Measurements from ENCODE around the gene SRRM5. TPM values are rescaled to one million over a fixed set of nuclear protein-coding genes. Genes with fewer than 3 reads are reported as not detected.
"Not testable (repeated sequence)": the region's sequence is repeated elsewhere in the genome, so short reads cannot be mapped to it uniquely, and the experiment has no call there.

SRRM5 gene
- total RNA-seq, 1 experiment from 2014 or later = not detected

GRCh38 chr19:43638214-43638994, 26.5 kb downstream of the SRRM5 start:
- DNase-seq (ENCODE audit: low read depth) = no peak

- no peak for DNase-seq (ENCODE audit: low read depth)
Measured at GRCh38 chr19:43638995-43639518, 27.2 kb downstream of the SRRM5 start.

DNA sequence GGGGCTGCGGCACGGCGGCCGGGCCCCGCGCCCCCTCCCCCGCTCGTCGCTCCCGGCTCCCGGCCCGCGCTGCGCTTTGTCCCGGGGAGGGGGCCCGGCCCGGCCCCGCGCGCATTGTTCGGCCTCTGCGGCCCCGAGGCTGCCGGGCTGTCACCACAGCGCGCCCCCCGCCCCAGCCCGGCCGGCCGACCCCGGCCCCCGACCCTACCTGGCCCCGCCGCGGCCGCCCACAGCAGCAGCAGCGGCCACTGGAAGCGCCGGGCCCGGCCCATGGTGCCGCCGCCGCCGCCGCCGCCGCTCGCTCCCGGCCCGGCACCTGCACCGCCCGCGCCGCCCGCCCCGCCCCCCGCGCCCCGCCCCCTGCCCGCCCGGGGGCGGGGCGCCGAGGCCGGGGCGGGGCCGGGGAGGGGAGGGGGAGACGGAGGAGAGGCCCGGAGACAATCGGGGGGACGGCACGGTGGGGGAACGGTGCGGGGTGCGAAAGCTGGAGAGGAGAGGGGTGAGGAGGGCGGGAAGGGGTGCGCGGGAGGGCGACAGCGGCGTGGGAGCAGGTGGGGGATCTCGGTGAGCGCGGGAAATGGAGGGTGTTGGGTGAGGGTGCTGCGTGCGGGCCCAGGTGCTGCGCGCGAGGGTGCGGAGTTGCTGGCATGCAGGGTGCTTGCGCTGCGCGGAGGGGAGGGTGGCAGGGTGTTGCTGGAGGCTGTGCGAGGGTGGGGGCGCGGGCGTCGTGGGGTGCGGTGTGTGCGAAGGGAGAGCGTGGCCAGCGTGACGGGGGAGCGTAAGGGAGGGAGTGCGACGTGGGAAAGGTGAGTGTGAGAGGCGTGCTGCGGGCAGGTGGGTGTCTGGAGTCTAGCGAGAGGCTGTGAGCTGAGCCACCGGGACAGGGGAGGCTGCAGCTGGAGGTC, 27.9 kb downstream of the SRRM5 start, which contains the start of gene CADM4:
Gene CADM4, minus strand, starts transcription at position 332 of the 905 bp plus-strand sequence. Its CDS starts 60 bp downstream, at position 272.
- peak; percentile 48 for DNase-seq (ENCODE audit: low read depth)

- DNase-seq (ENCODE audit: low read depth) = no peak
Measured at GRCh38 chr19:43640424-43640757, 28.5 kb downstream of the SRRM5 start.

DNA sequence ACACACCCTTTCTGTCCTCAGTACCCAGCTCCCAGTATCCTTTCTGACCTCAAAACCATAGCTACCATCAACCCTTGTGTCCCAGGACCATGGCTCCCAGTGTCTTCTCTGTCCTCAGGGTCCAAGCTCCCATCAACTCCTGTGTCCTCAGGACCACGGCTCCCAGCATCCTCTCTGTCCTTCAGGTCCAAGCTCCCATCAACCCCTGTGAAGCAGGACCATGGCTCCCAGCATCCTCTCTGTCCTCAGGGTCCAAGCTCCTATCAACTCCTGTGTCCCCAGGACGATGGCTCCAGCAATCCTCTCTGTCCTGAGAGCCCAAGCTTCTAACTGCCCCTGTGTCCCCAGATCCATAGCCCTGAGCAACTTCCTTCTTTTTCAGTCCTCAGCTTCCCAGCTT, 29.4 kb downstream of the SRRM5 start:
- DNase-seq (ENCODE audit: low read depth) = no peak

DNA sequence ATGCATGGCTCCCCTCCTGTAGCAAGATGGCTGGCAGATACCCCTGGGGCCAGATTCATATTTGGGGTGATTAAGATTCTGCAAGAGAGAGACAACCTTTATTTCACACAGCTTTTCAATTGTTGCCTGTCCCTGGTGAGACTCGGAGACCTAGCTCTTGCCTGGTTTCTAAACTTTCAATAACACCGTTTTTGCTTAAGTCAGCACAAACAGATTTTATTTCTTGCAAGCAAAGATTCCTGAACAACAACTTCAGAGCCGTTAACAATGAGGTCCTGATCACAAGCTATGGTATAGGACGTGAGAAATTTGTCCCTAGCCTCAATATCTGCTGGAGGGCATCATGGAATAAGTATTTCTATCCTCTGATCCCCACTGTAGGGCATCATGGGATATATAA, 30.6 kb downstream of the SRRM5 start:
- no peak for DNase-seq (ENCODE audit: low read depth)

DNA sequence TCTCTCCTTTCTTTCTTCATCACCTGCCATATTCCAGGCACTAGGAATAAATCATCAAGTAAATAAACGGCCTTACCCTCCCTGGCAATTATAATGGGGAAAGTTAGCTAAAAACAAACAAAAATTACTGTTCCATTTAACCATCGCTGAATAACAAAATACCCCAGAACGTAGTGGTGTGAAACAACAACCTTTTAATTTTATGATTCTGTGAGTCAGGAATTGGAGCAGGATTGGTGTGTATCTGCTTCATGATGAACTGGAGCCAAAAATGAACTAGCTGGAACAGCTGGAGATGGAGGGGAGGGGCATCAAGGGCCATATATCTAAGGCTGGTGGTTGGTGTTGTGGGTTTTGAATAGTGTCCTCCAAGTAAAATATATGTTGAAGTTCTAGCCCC, 31.4 kb downstream of the SRRM5 start:
- no peak for DNase-seq (ENCODE audit: low read depth)

GRCh38 chr19:43644181-43644580, 32.3 kb downstream of the SRRM5 start:
- no peak for DNase-seq (ENCODE audit: low read depth)

GRCh38 chr19:43648633-43649032, 36.7 kb downstream of the SRRM5 start:
- no peak for DNase-seq (ENCODE audit: low read depth)

GRCh38 chr19:43649514-43649913, 37.6 kb downstream of the SRRM5 start:
- no peak for DNase-seq (ENCODE audit: low read depth)

DNA sequence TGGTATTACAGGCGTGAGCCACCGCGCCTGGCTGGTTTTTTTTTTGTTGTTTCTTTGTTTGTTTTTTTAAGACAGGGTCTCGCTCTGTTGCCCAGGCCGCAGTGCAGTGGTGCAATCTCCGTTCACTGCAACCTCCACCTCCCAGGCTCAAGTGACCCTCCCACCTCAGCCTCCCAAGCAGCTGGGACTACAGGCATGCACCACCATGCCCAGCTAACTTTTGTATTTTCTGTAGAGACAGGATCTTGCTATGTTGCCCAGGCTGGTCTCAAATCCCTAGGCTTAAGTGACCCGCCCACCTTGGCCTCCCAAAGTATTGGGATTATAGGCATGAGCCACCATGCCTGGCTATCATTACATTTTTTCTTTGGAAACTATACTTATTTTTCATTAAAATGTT, 38.4 kb downstream of the SRRM5 start:
- not testable (repeated sequence) for DNase-seq (ENCODE audit: low read depth)

DNA sequence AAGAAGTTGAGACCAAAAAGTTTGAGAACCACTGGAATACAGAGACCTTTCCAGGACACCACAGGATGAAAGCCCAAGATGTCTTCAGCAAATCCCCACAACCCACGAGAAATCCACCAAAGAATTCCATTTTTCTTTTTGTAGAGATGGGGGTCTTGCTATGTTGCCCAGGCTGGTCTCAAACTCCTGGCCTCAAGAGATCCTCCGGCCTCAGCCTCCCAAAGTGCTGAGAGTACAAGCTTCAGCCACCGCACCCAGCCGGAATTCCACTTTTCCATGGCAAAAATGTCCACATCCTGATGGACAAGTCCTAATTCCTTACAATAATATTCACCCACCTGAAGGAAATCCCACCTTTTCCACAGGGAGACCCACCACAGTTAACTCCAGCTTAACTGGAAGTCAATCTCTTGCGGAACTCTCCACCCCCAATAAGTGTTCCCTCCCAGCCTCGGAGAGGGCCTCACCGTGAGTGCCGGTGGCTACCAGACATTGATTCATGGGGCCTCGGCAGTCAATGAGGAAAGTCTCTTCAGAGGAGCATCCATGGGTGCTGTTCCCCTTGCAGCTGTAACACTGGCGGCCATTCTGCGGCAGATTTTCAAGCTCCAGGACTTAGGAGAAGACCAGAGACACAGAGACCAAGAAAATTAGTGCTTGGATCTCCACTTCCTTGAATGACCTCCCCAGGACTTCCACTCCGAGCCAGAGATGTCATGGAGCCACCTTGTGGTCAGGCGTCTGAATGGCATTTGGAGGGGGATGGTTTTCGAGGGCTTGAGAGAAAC, 40.1 kb downstream of the SRRM5 start:
- DNase-seq (ENCODE audit: low read depth) = peak; percentile 55

DNA sequence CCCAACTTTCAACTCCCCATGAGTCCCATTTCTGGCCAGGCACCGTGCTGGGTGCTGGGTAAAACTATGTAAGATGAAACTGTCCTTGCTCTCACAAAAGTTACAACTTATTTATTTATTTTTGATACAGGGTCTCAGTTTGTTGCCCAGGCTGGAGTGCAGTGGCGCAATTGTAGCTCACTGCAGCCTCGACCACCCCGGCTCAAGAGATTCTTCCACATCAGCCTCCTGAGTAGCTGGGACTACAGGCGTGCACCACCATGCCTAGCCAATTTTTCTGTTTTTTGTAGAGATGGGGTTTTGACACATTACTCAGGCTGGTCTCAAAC, 40.6 kb downstream of the SRRM5 start:
- no peak for DNase-seq (ENCODE audit: low read depth)

- no peak for DNase-seq (ENCODE audit: low read depth)
Measured at GRCh38 chr19:43656436-43656835, 44.5 kb downstream of the SRRM5 start.

- DNase-seq (ENCODE audit: low read depth) = no peak
Measured at GRCh38 chr19:43658001-43658400, 46.1 kb downstream of the SRRM5 start.

DNA sequence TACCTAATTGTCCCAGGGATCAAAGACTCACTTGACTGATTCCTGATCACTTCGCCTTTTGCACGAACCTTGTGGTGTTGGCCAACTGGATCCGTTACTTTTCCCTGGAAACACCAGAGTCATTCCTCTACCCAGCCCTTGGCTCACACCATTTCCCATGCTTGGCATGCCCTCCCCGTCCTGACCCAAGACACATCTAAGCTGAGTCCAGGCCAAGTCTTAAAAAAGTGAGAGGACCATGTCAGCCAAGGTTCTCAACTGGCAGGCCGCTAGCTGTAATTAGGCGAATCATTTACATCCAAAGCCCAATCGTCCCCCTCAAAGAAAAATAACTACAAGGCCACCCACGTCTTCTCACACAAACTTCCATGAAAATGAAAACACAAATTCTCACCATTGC, 46.6 kb downstream of the SRRM5 start:
- no peak for DNase-seq (ENCODE audit: low read depth)

GRCh38 chr19:43660301-43660970, 48.5 kb downstream of the SRRM5 start:
- DNase-seq (ENCODE audit: low read depth) = no peak

GRCh38 chr19:43660971-43661360, 49.1 kb downstream of the SRRM5 start:
- no peak for DNase-seq (ENCODE audit: low read depth)

- no peak for DNase-seq (ENCODE audit: low read depth)
Measured at GRCh38 chr19:43662487-43662886, 50.6 kb downstream of the SRRM5 start.

DNA sequence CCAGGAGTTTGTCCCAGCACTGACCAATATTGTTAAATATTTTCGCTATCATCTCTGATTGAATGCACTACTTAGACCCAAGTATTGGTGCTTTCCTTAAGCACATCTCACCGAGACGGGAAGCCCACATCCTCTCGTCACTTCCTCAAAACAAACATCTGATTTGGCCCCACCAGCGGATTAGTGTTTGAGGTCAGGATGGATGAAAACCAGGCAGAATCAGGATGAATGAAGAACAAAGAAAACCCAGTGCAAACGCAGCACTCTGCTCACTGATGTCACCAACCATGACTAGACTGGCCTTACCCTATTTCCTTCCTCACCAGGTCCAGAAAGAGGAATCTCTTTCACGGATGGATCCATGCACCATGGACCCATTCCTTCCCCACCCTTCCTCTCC, 52.1 kb downstream of the SRRM5 start:
- no peak for DNase-seq (ENCODE audit: low read depth)

Measured in Daoy (cell line).